Trophoblast cell (in vitro differentiated cells and primary cell): ENCODE data around the gene RAP1B.

Source experiments
- DNase-seq, 2 donors: peaks; one replicate each; pipeline ENCODE4 v3.0.0-alpha.2; 2016
- H2AFZ ChIP-seq: 2 replicates; pipeline ENCODE4 v1.6.1; 2013; ENCODE audit warnings: low read length, moderate library complexity, mild to moderate bottlenecking; ENCODE audit not compliant: insufficient read depth, poor library complexity
- H2AK5ac ChIP-seq: 2 replicates; pipeline ENCODE4 v1.6.1; 2013; ENCODE audit warnings: mild to moderate bottlenecking, low read length
- H2BK120ac ChIP-seq: 2 replicates; pipeline ENCODE4 v1.6.1; 2013; ENCODE audit warnings: low read length, mild to moderate bottlenecking, moderate library complexity; ENCODE audit not compliant: insufficient read depth, poor library complexity
- H2BK12ac ChIP-seq: 2 replicates; pipeline ENCODE4 v1.6.1; 2013; ENCODE audit warnings: mild to moderate bottlenecking, low read length, moderate library complexity
- H2BK5ac ChIP-seq: 2 replicates; pipeline ENCODE4 v1.6.1; 2013; ENCODE audit warnings: low read length, low read depth, moderate library complexity, mild to moderate bottlenecking; ENCODE audit not compliant: poor library complexity
- H3K14ac ChIP-seq: 2 replicates; pipeline ENCODE4 v1.6.1; 2013; ENCODE audit warnings: mild to moderate bottlenecking, low read length
- H3K18ac ChIP-seq: 2 replicates; pipeline ENCODE4 v1.6.1; 2013; ENCODE audit warnings: mild to moderate bottlenecking, low read length
- H3K23ac ChIP-seq: 2 replicates; pipeline ENCODE4 v1.6.1; 2013; ENCODE audit warnings: low read length
- H3K27ac ChIP-seq: 2 replicates; pipeline ENCODE4 v1.5.1; 2013; ENCODE audit warnings: low read depth, mild to moderate bottlenecking, inconsistent platforms, low read length, moderate library complexity
- H3K27me3 ChIP-seq: 2 replicates; pipeline ENCODE4 v1.6.1; 2013; ENCODE audit warnings: inconsistent platforms, mild to moderate bottlenecking, low read length, moderate library complexity; ENCODE audit not compliant: insufficient read depth
- H3K36me3 ChIP-seq, 2 experiments: 1 replicate in 1 of 2; 2 replicates in 1 of 2; pipeline ENCODE4 v1.6.1; 2013; ENCODE audit warnings: low read length in 2 of 2, mild to moderate bottlenecking in 2 of 2, moderate library complexity in 1 of 2; ENCODE audit not compliant: insufficient read depth in 2 of 2, control insufficient read depth in 1 of 2
- H3K4ac ChIP-seq: 2 replicates; pipeline ENCODE4 v1.6.1; 2013; ENCODE audit warnings: low read depth, mild to moderate bottlenecking, low read length, moderate library complexity
- H3K4me1 ChIP-seq, 2 experiments: 1 replicate in 1 of 2; 2 replicates in 1 of 2; pipeline ENCODE4 v1.6.1; 2013; ENCODE audit warnings: low read length in 2 of 2, mild to moderate bottlenecking in 2 of 2, moderate library complexity in 1 of 2; ENCODE audit not compliant: insufficient read depth in 2 of 2, control insufficient read depth in 1 of 2
- H3K4me2 ChIP-seq: 2 replicates; pipeline ENCODE4 v1.6.1; 2013; ENCODE audit warnings: inconsistent platforms, mild to moderate bottlenecking, low read length, moderate library complexity
- H3K4me3 ChIP-seq: 2 replicates; pipeline ENCODE4 v1.5.1; 2013; ENCODE audit warnings: mild to moderate bottlenecking, low read depth, low read length, inconsistent platforms
- H3K79me1 ChIP-seq: one replicate; pipeline ENCODE4 v1.6.1; 2013; ENCODE audit warnings: low read length
- H3K79me2 ChIP-seq: 2 replicates; pipeline ENCODE4 v1.6.1; 2013; ENCODE audit warnings: low read length, mild to moderate bottlenecking; ENCODE audit not compliant: control insufficient read depth, insufficient read depth, poor library complexity
- H3K9ac ChIP-seq: 2 replicates; pipeline ENCODE4 v1.6.1; 2013; ENCODE audit warnings: mild to moderate bottlenecking, low read length
- H3K9me3 ChIP-seq: 2 replicates; pipeline ENCODE4 v1.6.1; 2013; ENCODE audit warnings: low read depth, mild to moderate bottlenecking, control low read depth, inconsistent platforms, low read length; ENCODE audit not compliant: insufficient read depth
- H4K12ac ChIP-seq: 2 replicates; pipeline ENCODE4 v1.6.1; 2013; ENCODE audit warnings: low read depth, mild to moderate bottlenecking, low read length, moderate library complexity
- H4K8ac ChIP-seq: 2 replicates; pipeline ENCODE4 v1.6.1; 2013; ENCODE audit warnings: low read depth, mild to moderate bottlenecking, low read length, moderate library complexity
- H4K91ac ChIP-seq: one replicate; pipeline ENCODE4 v1.6.1; 2013; ENCODE audit warnings: low read depth, mild to moderate bottlenecking, low read length, moderate library complexity
- WGBS: extraction: QIAGEN DNeasy Blood & Tissue Kit; methylation state at CpG from one replicate; pipeline ENCODE4 v1.1.7; 2013; ENCODE audit warnings: missing lambda C conversion rate; ENCODE audit not compliant: insufficient read length, insufficient coverage; ENCODE audit errors: extremely low coverage; 5-methylcytosine and 5-hydroxymethylcytosine counted together

RAP1B gene

DNA sequence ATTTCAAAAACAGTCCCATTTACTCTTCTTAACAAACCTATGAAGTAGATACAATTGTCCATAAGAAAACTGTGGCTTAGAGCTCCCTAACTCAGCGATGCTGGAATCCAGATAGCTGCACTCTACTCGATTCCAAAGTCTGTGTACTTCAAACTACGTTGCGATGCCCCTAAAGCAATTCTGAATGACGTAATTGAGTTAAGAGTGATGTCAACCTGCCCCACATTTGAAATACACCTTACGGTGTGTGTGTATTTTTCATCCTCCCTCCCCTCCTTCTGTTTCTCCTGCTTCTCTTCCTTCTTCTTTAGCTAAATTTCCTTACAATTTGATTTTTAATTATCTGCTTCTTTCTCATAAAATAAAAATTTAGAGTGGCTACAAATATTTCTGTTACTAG is 31.9 kb upstream of the RAP1B start:
- Histone ChIP-seq H2AK5ac (no peak overlapping the region), H3K18ac (no peak overlapping the region), H3K23ac (no peak overlapping the region), H3K4me2 (no peak overlapping the region), H3K9ac (no peak overlapping the region), H3K9me3 (no peaks in the 10 kb centered on the region), H4K12ac (no peak overlapping the region), H3K4me1 (no peaks in the 10 kb centered on the region), H3K27ac (no peak overlapping the region), H3K27me3 (no peaks in the 10 kb centered on the region), H2BK120ac (no peak overlapping the region), H2BK5ac (no peak overlapping the region), H2AFZ (no peak overlapping the region), H2BK12ac (no peak overlapping the region), H4K8ac (no peak overlapping the region), H3K79me2 (no peaks in the 10 kb centered on the region), H3K4ac (no peak overlapping the region), H3K4me3 (no peak overlapping the region), H4K91ac (no peak overlapping the region), H3K14ac (no peak overlapping the region), H3K36me3 (no peaks in the 10 kb centered on the region), H3K79me1 (no peaks in the 10 kb centered on the region)
- whole genome bisulfite sequencing, result no CpG with 5 or more reads among the region's 6 CpGs
- DNase-seq, result no peak

DNA sequence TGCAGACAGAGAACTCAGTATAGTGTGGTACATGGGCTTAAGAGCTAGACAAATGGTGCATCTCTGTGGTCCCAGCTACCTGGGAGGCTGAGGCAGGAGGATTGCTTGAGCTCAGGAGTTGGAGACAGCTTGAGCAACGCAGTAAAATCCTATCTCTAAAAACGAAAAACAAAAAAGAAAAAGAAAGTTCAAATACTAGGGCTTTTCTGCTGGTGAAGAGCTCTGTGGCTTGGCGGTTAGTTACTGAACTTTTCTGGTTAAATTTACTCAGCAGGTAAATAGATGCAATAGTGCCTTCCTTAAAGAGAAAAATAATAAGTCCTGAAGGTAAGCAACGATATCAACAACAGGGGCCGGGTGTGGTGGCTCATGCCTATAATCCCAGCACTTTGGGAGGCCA is 31.4 kb upstream of the RAP1B start:
- Histone ChIP-seq H3K9ac (no peak overlapping the region), H3K36me3 (no peaks in the 10 kb centered on the region), H2BK120ac (no peak overlapping the region), H3K4me3 (no peak overlapping the region), H3K9me3 (no peaks in the 10 kb centered on the region), H3K4me1 (no peaks in the 10 kb centered on the region), H4K91ac (no peak overlapping the region), H3K27ac (no peak overlapping the region), H2AK5ac (no peak overlapping the region), H4K8ac (no peak overlapping the region), H4K12ac (no peak overlapping the region), H3K79me1 (no peaks in the 10 kb centered on the region), H2AFZ (no peak overlapping the region), H3K23ac (no peak overlapping the region), H3K4ac (no peak overlapping the region), H3K14ac (no peak overlapping the region), H2BK5ac (no peak overlapping the region), H3K18ac (no peak overlapping the region), H3K27me3 (no peaks in the 10 kb centered on the region), H3K4me2 (no peak overlapping the region), H3K79me2 (no peaks in the 10 kb centered on the region), H2BK12ac (no peak overlapping the region)
- no peak for DNase-seq
- WGBS, result no CpG with 5 or more reads among the region's 5 CpGs

DNA sequence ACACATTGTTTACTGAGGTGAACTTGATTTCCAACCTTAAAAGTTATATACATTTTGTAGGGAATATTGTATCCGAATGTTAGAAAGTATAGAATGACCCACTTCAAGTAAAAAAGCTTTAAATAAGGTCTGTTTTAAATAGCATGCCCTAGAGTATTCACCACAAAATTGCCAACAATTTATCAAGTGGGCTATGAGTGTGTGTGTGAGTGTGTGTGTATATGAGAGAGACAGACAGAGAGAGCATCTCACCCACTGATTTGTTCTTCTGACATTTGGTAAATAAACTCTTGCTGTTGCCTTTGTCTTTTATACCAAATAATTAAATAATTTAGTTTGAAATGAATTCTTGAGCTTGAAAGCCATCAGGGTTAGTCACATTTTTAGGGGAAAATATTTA is 29.8 kb upstream of the RAP1B start:
- H2BK120ac ChIP-seq, result no peak overlapping the region
- H3K14ac ChIP-seq, result no peak overlapping the region
- H2BK12ac ChIP-seq, result no peak overlapping the region
- DNase-seq, result no peak
- WGBS, result no CpG with 5 or more reads among the region's 1 CpG
- no peak overlapping the region for H2AK5ac ChIP-seq
- no peak overlapping the region for H3K9ac ChIP-seq
- no peak overlapping the region for H3K4me3 ChIP-seq
- H3K4ac ChIP-seq, result no peak overlapping the region
- peaks cover 0 to 5% of the 10 kb centered on the region in 2 experiments for H3K4me1 ChIP-seq
- no peak overlapping the region for H4K12ac ChIP-seq
- no peaks in the 10 kb centered on the region for H3K27me3 ChIP-seq
- H4K91ac ChIP-seq, result no peak overlapping the region
- no peaks in the 10 kb centered on the region for H3K9me3 ChIP-seq
- no peaks in the 10 kb centered on the region for H3K79me2 ChIP-seq
- no peak overlapping the region for H3K18ac ChIP-seq
- peaks cover 1% of the 10 kb centered on the region for H3K79me1 ChIP-seq
- no peak overlapping the region for H3K4me2 ChIP-seq
- no peak overlapping the region for H4K8ac ChIP-seq
- H2BK5ac ChIP-seq, result no peak overlapping the region
- H3K23ac ChIP-seq, result no peak overlapping the region
- H2AFZ ChIP-seq, result no peak overlapping the region
- no peaks in the 10 kb centered on the region for H3K36me3 ChIP-seq
- no peak overlapping the region for H3K27ac ChIP-seq

DNA sequence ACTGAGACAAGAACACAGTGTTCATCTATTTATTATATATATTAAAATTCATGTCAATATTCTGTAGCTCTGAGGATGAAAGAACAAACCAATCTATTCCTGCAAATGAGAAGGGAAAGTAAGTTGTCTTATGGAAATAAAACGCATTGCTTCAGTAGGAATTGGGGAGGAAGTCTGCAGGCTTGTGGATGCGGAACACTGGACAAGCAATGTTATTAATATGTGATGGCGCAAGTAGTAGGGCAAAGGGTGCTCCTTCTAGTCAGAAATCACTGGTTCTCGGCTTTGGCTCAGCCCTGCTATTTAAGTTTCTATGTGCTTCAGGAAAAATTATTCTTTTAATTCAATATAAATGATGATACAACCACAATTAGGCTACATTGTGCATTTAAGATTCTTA is 28.8 kb upstream of the RAP1B start:
- Histone ChIP-seq H4K12ac (no peak overlapping the region), H3K27me3 (no peaks in the 10 kb centered on the region), H3K4me3 (no peak overlapping the region), H3K79me1 (peaks cover 1% of the 10 kb centered on the region), H3K9ac (no peak overlapping the region), H3K9me3 (no peaks in the 10 kb centered on the region), H2AFZ (no peak overlapping the region), H3K23ac (no peak overlapping the region), H4K8ac (no peak overlapping the region), H3K27ac (no peak overlapping the region), H3K4me2 (no peak overlapping the region), H3K14ac (no peak overlapping the region), H3K79me2 (no peaks in the 10 kb centered on the region), H3K4ac (no peak overlapping the region), H3K18ac (no peak overlapping the region), H2BK12ac (no peak overlapping the region), H2BK120ac (no peak overlapping the region), H2AK5ac (no peak overlapping the region), H4K91ac (no peak overlapping the region), H3K4me1 (peaks cover 0 to 5% of the 10 kb centered on the region in 2 experiments), H2BK5ac (no peak overlapping the region), H3K36me3 (no peaks in the 10 kb centered on the region)
- no CpG with 5 or more reads among the region's 4 CpGs for WGBS
- DNase-seq, result peak in 1 of 2 donors; percentile 34
